ENCODE results near the gene BRD3OS. TPM values are rescaled to one million over a fixed set of nuclear protein-coding genes. Genes with fewer than 3 reads are reported as not detected.
A peak's percentile ranks its signal among the peaks of the same experiment; 100 is the strongest.
"Not testable (repeated sequence)": the region's sequence is repeated elsewhere in the genome, so short reads cannot be mapped to it uniquely, and the experiment has no call there.

The BRD3OS gene
- total RNA-seq, 4 donors from 2014 or later, result 7.4 to 23.9 (median 13.6) TPM

DNA sequence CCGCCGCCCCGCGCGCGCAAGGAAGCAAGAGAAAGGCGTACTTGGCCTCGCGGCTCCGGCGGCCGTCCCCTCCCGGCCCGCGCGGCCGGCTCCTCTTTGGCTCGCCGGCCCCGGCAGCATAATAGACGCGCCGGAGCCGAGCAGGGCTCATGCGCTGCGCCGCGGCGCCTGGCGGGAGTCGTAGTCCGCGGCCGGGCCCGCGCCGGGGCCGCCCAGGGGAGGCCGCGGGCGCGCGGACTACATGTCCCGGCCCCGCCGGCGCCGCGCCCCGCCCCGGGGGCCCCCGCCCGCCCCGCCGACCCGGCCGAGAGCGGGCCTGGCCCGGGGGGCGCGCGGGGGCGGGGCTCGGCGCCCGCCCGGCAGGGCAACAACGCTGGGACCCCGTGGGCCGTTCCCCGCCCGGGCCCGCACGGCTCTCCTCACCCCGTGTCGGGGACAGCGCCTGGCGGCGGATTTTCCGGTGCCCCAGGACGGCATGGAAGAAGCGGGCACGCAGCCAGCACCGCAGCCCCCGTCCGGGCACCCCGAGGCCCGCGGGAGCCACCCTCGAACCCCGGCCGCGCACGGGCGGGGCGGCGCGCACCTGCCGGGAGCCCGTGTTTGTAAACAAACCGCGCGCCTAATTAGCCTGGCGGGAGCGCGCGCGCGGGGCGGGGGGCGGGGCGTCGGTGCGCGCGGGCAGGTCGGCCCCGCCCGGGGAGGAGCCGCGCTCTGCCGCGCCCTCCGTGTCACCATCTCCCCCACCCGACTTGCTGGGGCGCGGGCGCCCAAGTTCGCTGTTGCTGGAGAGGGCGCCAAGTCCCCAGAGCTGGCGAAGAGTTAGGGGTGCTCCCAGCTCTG, 42.8 kb downstream of the BRD3OS start, which contains the start of gene BRD3:
BRD3 (minus strand) TSS at position 123 of the 840 bp plus-strand sequence. CDS start 14,549 bp downstream, outside the sequence.
- peaks cover 8 to 15% of the 10 kb centered on the region in 2 donors for H3K4me1 ChIP-seq
- intact Hi-C loops (cut with DNase I; ENCODE audit: low total_unique reads), result no loop called here
- TF ChIP-seq CTCF (IDR thresholded peaks at IDR 0.05) (peak in 1 of 4 experiments; percentile 12), POLR2A (IDR thresholded peaks at IDR 0.05) (peak; percentile 87 to 88)
- H3K27ac ChIP-seq, result peak within 1 kb of the TSS; percentile 100
- H3K27me3 ChIP-seq, result no peaks in the 10 kb centered on the region
- DNase-seq, result peak; percentile 80 to 82
- H3K4me3 ChIP-seq, result peak within 1 kb of the TSS; percentile 69 to 100
- no peaks in the 10 kb centered on the region for H3K9me3 ChIP-seq
- H3K36me3 ChIP-seq, result no peaks in the 10 kb centered on the region

DNA sequence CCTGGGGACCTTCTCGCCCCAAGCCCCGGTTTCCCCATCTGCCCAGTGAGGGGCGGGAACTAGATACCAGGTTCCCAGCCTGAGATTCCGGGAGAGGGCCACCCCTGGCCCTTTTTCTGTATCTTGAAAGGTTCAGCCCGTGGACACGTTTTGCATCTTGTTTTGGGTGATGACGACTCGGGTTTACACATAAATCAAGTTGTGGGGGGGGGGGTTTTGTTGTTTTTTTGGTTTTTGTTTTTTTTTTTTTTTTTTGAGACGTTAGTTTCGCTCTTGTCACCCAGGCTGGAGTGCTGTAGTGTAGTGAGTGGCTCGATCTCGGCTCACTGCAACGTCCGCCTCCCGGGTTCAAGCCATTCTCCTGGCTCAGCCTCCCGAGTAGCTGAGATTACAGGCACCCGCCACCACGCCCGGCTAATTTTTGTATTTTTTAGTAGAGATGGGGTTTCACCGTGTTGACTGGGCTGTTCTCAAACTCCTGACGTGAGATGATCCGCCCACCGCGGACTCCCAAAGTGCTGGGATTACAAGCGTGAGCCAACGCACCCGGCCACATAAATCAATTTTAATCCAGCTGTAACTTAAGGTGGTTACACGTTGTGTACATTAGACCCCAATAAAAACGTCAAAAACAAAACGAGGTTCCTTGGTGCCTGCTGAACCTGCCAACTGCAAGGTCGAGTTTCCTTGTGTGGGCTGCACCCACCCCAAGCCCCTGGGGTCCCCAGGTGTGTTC, 43.6 kb downstream of the BRD3OS start:
- Histone ChIP-seq H3K4me3 (peak overlapping the region; percentile 69 to 100), H3K9me3 (no peaks in the 10 kb centered on the region), H3K27ac (peak overlapping the region; percentile 100), H3K4me1 (peaks cover under 1 to 7% of the 10 kb centered on the region in 2 donors), H3K36me3 (no peaks in the 10 kb centered on the region), H3K27me3 (no peaks in the 10 kb centered on the region)
- peak in 1 of 2 donors; percentile 20 for DNase-seq
- intact Hi-C loops (cut with DNase I; ENCODE audit: low total_unique reads), result no loop called here
- TF ChIP-seq CTCF (IDR thresholded peaks at IDR 0.05), result no peak
- no peak for TF ChIP-seq POLR2A (IDR thresholded peaks at IDR 0.05)

- H3K4me1 ChIP-seq, result peaks cover 0 to 6% of the 10 kb centered on the region in 2 donors
- DNase-seq, result peak in 1 of 2 donors; percentile 13
- H3K27me3 ChIP-seq, result no peaks in the 10 kb centered on the region
- TF ChIP-seq CTCF (IDR thresholded peaks at IDR 0.05) (no peak), POLR2A (IDR thresholded peaks at IDR 0.05) (no peak)
- H3K27ac ChIP-seq, result no peak overlapping the region
- intact Hi-C loops (cut with DNase I; ENCODE audit: low total_unique reads), result no loop called here
- no peaks in the 10 kb centered on the region for H3K36me3 ChIP-seq
- no peaks in the 10 kb centered on the region for H3K9me3 ChIP-seq
- peak overlapping the region in 1 of 2 donors; percentile 69 for H3K4me3 ChIP-seq
These were observed 44.5 kb downstream of the BRD3OS start for GRCh38 chr9:134069480-134070399.

- Histone ChIP-seq H3K27ac (no peak overlapping the region), H3K36me3 (no peaks in the 10 kb centered on the region), H3K9me3 (no peaks in the 10 kb centered on the region), H3K27me3 (no peaks in the 10 kb centered on the region), H3K4me1 (no peaks in the 10 kb centered on the region), H3K4me3 (no peak overlapping the region)
- intact Hi-C loops (cut with DNase I; ENCODE audit: low total_unique reads), result no loop called here
- TF ChIP-seq POLR2A (IDR thresholded peaks at IDR 0.05) (no peak), CTCF (IDR thresholded peaks at IDR 0.05) (no peak)
- no peak for DNase-seq
These were observed 45.9 kb downstream of the BRD3OS start for GRCh38 chr9:134071149-134071548.

DNA sequence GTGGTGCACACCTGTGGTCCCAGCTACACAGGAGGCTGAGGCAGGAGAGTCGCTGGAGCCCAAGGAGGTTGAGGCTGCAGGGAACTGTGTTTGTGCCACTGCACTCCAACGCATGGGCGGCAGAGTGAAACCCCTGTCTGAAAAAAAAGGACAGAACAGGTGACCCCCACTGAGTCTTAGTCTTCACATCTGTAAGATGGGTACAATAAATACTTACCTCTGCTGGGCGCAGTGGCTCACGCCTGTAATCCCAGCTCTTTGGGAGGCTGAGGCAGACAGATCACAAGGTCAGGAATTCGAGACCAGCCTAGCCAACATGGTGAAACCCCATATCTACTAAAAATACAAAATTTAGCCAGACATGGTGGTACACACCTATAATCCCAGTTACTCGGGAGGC, 47.4 kb downstream of the BRD3OS start:
- H3K36me3 ChIP-seq; H3K9me3 ChIP-seq; H3K27me3 ChIP-seq; H3K4me3 ChIP-seq; DNase-seq; H3K27ac ChIP-seq; intact Hi-C loops (cut with DNase I; ENCODE audit: low total_unique reads); H3K4me1 ChIP-seq: not testable (repeated sequence)
